ENCODE data around the gene TOLLIP.

- TF ChIP-seq PATZ1 (CRISPR knock-in tag; IDR thresholded peaks at IDR 0.05; ENCODE audit: borderline replicate concordance) (no peak), ISL1 (CRISPR knock-in tag; IDR thresholded peaks at IDR 0.05) (no peak), ZFP30 (CRISPR knock-in tag; IDR thresholded peaks at IDR 0.05) (no peak), RARB (CRISPR knock-in tag; IDR thresholded peaks at IDR 0.05) (no peak), ZFP3 (CRISPR knock-in tag; IDR thresholded peaks at IDR 0.05) (no peak), SNAI2 (CRISPR knock-in tag; IDR thresholded peaks at IDR 0.05) (no peak), ZNF8 (CRISPR knock-in tag; IDR thresholded peaks at IDR 0.05) (no peak), ESRRG (CRISPR knock-in tag; IDR thresholded peaks at IDR 0.05) (no peak), GLIS3 (CRISPR knock-in tag; IDR thresholded peaks at IDR 0.05) (no peak), ZNF70 (CRISPR knock-in tag; IDR thresholded peaks at IDR 0.05) (no peak), OSR1 (CRISPR knock-in tag; IDR thresholded peaks at IDR 0.05) (no peak)
- TF ChIP-seq, protein P1, sequence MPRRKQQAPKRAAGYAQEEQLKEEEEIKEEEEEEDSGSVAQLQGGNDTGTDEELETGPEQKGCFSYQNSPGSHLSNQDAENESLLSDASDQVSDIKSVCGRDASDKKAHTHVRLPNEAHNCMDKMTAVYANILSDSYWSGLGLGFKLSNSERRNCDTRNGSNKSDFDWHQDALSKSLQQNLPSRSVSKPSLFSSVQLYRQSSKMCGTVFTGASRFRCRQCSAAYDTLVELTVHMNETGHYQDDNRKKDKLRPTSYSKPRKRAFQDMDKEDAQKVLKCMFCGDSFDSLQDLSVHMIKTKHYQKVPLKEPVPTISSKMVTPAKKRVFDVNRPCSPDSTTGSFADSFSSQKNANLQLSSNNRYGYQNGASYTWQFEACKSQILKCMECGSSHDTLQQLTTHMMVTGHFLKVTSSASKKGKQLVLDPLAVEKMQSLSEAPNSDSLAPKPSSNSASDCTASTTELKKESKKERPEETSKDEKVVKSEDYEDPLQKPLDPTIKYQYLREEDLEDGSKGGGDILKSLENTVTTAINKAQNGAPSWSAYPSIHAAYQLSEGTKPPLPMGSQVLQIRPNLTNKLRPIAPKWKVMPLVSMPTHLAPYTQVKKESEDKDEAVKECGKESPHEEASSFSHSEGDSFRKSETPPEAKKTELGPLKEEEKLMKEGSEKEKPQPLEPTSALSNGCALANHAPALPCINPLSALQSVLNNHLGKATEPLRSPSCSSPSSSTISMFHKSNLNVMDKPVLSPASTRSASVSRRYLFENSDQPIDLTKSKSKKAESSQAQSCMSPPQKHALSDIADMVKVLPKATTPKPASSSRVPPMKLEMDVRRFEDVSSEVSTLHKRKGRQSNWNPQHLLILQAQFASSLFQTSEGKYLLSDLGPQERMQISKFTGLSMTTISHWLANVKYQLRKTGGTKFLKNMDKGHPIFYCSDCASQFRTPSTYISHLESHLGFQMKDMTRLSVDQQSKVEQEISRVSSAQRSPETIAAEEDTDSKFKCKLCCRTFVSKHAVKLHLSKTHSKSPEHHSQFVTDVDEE (CRISPR knock-in tag; IDR thresholded peaks at IDR 0.05) = no peak
Observed at GRCh38 chr11:1276041-1276790, 33.2 kb downstream of the TOLLIP start.
